Glutamatergic neuron (in vitro differentiated cells): Measurements from ENCODE around the gene FDXR. TPM values are rescaled to one million over a fixed set of nuclear protein-coding genes. Genes with fewer than 3 reads are reported as not detected.

Experiments used
- DNase-seq: peaks from one replicate; pipeline ENCODE4 v3.0.0; 2022
- H3K27ac Mint-ChIP-seq: one replicate; pipeline ENCODE4 v1.8.0; 2020; ENCODE audit warnings: mild to moderate bottlenecking, mixed read lengths, inconsistent platforms; ENCODE audit not compliant: unreplicated experiment
- H3K27me3 Mint-ChIP-seq: one replicate; pipeline ENCODE4 v1.8.0; 2020; ENCODE audit warnings: mild to moderate bottlenecking, moderate library complexity, mixed read lengths, inconsistent platforms; ENCODE audit not compliant: unreplicated experiment
- H3K36me3 Mint-ChIP-seq: one replicate; pipeline ENCODE4 v1.8.0; 2020; ENCODE audit warnings: mild to moderate bottlenecking, mixed read lengths, inconsistent platforms; ENCODE audit not compliant: unreplicated experiment
- H3K4me1 Mint-ChIP-seq: one replicate; pipeline ENCODE4 v1.8.0; 2020; ENCODE audit warnings: mild to moderate bottlenecking, low read depth, mixed read lengths, inconsistent platforms; ENCODE audit not compliant: unreplicated experiment
- H3K4me3 Mint-ChIP-seq: one replicate; pipeline ENCODE4 v1.8.0; 2020; ENCODE audit warnings: mild to moderate bottlenecking, mixed read lengths, inconsistent platforms; ENCODE audit not compliant: unreplicated experiment
- H3K9me3 Mint-ChIP-seq: one replicate; pipeline ENCODE4 v1.8.0; 2020; ENCODE audit warnings: mild to moderate bottlenecking, moderate library complexity, mixed read lengths, inconsistent platforms; ENCODE audit not compliant: unreplicated experiment
- total RNA-seq: library from RNA; stranded (reverse); fragmentation: NEBNext Ultra II Directional; extraction: Animal tissue kit (Norgen Biotek cat#: 25700); gene quantifications from one replicate; pipeline ENCODE4 v1.2.1, GENCODE V29; 2021; ENCODE audit not compliant: unreplicated experiment
- TF ChIP-seq, protein P1 (sequence below): fragments of 200-600 bp; sonication (generic); IDR thresholded peaks from one replicate; pipeline ENCODE4 v1.5.0; 2021; ENCODE audit not compliant: partially characterized antibody, unreplicated experiment

FDXR gene
- total RNA-seq, 1 donor from 2014 or later = 12.1 TPM

DNA sequence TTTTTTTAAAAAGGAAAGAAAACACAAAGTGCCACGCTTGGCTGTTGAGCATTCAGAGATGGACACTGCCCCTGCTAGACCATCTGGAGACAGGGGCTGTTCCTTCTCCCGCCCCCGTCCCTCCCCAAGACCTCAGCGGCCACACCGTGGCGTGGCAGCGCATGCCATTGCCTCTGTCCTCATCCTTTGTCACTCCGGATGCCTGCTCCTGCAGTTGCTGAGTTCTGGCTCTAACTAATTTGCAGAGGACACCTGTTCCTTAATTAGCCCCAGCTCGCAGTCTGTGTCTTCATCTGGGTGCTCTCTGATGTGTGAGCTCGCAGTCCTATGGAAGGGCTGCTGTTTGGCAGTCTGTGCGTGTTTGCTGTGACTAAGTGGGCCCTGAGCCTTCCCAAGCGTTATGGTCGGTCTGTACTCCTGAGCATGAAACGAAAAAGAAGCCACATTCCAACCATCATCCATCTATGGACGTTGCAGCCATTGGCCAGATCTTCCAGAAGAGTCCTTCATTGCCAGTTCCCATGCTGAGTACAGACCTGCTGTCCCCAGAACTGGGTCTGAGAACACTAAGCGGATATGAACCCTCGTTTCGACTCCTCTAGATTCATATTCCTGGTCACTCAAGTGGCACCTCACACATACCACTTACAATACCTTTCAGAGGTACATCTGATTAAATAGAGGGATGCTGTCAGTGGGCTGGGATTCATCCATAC is 55.7 kb downstream of the FDXR start:
- Mint-ChIP-seq H3K36me3 (no peaks in the 10 kb centered on the region), H3K27me3 (peaks cover 6% of the 10 kb centered on the region), H3K9me3 (peaks cover 9% of the 10 kb centered on the region), H3K4me1 (peaks cover 38% of the 10 kb centered on the region), H3K27ac (peak overlapping the region; percentile 31), H3K4me3 (no peak overlapping the region)
- no peak for DNase-seq
- TF ChIP-seq, protein P1, sequence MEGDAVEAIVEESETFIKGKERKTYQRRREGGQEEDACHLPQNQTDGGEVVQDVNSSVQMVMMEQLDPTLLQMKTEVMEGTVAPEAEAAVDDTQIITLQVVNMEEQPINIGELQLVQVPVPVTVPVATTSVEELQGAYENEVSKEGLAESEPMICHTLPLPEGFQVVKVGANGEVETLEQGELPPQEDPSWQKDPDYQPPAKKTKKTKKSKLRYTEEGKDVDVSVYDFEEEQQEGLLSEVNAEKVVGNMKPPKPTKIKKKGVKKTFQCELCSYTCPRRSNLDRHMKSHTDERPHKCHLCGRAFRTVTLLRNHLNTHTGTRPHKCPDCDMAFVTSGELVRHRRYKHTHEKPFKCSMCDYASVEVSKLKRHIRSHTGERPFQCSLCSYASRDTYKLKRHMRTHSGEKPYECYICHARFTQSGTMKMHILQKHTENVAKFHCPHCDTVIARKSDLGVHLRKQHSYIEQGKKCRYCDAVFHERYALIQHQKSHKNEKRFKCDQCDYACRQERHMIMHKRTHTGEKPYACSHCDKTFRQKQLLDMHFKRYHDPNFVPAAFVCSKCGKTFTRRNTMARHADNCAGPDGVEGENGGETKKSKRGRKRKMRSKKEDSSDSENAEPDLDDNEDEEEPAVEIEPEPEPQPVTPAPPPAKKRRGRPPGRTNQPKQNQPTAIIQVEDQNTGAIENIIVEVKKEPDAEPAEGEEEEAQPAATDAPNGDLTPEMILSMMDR = no peak

- DNase-seq = peak; percentile 38
- Mint-ChIP-seq H3K27ac (no peak overlapping the region), H3K27me3 (peaks cover 6% of the 10 kb centered on the region), H3K4me3 (peak overlapping the region; percentile 72), H3K9me3 (peaks cover 9% of the 10 kb centered on the region), H3K4me1 (peaks cover 34% of the 10 kb centered on the region), H3K36me3 (no peaks in the 10 kb centered on the region)
- TF ChIP-seq, protein P1 = peak; percentile 14
Measured at GRCh38 chr17:74815550-74816370, 57.0 kb downstream of the FDXR start.

- H3K9me3 Mint-ChIP-seq = peaks cover 7% of the 10 kb centered on the region
- TF ChIP-seq, protein P1 = no peak
- DNase-seq = no peak
- H3K27me3 Mint-ChIP-seq = peaks cover 6% of the 10 kb centered on the region
- peaks cover 34% of the 10 kb centered on the region for H3K4me1 Mint-ChIP-seq
- H3K27ac Mint-ChIP-seq = no peak overlapping the region
- peaks cover 2% of the 10 kb centered on the region for H3K36me3 Mint-ChIP-seq
- peak overlapping the region; percentile 18 for H3K4me3 Mint-ChIP-seq
Measured at GRCh38 chr17:74815067-74815466, 57.7 kb downstream of the FDXR start.

DNA sequence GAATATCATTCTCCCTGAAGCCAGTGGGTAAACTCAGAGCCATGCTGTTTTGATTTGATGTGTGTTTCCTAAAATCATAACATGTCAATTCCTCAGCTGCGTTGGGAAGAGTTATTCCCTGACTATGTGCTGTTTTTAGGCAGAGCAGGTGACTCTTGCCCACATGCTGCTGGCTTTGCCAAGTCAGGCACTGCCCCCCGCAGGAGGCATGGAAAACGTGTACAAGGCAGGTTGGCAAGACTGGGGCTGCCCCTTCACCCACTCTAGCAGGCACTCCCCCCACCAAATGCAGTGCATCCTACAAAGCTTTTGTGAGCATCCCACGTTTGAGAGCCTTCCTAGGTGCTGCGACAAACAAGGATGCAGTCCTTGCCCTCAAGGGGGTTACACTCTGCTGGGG is 58.3 kb downstream of the FDXR start:
- Mint-ChIP-seq H3K4me3 (no peak overlapping the region), H3K9me3 (peaks cover 6% of the 10 kb centered on the region), H3K27ac (no peak overlapping the region), H3K4me1 (peaks cover 34% of the 10 kb centered on the region), H3K27me3 (peaks cover 6% of the 10 kb centered on the region), H3K36me3 (peaks cover 4% of the 10 kb centered on the region)
- TF ChIP-seq, protein P1 = no peak
- no peak for DNase-seq

Other genes starting within 250 kb of the FDXR start
- gene CD300E, start 249.3 kb downstream of the FDXR start, total RNA-seq = not detected
- gene CD300LF, start 160.1 kb downstream of the FDXR start, total RNA-seq = not detected
- gene RAB37, start 135.7 kb downstream of the FDXR start, total RNA-seq = 2.1 TPM
- 26.9 TPM for gene NHERF1, start 124.4 kb downstream of the FDXR start, total RNA-seq
- 67.8 TPM for gene NAT9, start 96.6 kb downstream of the FDXR start, total RNA-seq
- 0.12 TPM for gene GRIN2C, start 13.1 kb downstream of the FDXR start, total RNA-seq
- not detected for gene FADS6, start 20.6 kb upstream of the FDXR start, total RNA-seq
- gene USH1G, start 50.3 kb upstream of the FDXR start, total RNA-seq = 0.12 TPM
- gene OTOP2, start 51.3 kb upstream of the FDXR start, total RNA-seq = not detected
- gene OTOP3, start 62.9 kb upstream of the FDXR start, total RNA-seq = not detected
- gene HID1, start 99.8 kb upstream of the FDXR start, total RNA-seq = 106 TPM
- 59.4 TPM for gene CDR2L, start 114.6 kb upstream of the FDXR start, total RNA-seq
- 22.2 TPM for gene MRPL58, start 139.7 kb upstream of the FDXR start, total RNA-seq
- gene ATP5PD, start 174.0 kb upstream of the FDXR start, total RNA-seq = 139 TPM
- 23.4 TPM for gene KCTD2, start 174.2 kb upstream of the FDXR start, total RNA-seq
- 1.1 TPM for gene SLC16A5, start 215.0 kb upstream of the FDXR start, total RNA-seq
- gene ARMC7, start 237.0 kb upstream of the FDXR start, total RNA-seq = 9.9 TPM